Measurements from ENCODE around the gene CCDC63.
"Not testable (repeated sequence)": the region's sequence is repeated elsewhere in the genome, so short reads cannot be mapped to it uniquely, and the experiment has no call there.

The CCDC63 gene

GRCh38 chr12:110923192-110923591, 76.4 kb downstream of the CCDC63 start:
- DNase-seq (ENCODE audit: low read depth in 2 of 2), result no peak

DNA sequence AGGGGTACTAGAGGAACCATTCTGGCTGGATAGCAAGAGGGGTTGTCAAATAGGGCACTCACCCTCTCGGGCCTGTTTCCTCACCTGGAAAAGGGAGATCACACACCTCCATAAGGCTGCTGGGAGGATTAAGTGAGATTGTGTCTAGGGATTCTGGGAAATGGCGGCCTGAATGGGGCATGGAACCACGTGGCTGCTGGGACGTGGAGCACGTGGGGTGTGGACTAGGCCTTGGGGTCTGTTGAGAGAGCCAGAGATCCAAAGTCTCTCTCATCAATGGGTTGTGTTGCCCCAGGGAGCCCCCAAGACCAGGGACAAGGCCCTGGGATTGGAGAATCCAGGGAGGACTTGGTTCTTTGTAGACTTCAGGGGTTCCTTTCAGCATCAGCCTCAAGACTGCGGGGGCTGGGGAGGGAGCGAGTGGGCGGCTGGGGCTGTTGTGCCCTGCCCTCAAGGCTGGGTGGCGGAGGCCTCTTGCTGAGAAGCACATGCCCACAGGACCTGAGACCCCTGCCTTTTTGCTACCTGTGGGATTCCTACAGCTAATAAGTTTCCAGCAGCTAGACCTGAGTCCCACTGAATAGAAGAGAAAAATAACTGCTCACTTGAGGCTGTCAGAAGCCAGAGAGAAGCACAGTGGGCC, 77.0 kb downstream of the CCDC63 start:
- DNase-seq (ENCODE audit: low read depth in 2 of 2), result no peak

DNA sequence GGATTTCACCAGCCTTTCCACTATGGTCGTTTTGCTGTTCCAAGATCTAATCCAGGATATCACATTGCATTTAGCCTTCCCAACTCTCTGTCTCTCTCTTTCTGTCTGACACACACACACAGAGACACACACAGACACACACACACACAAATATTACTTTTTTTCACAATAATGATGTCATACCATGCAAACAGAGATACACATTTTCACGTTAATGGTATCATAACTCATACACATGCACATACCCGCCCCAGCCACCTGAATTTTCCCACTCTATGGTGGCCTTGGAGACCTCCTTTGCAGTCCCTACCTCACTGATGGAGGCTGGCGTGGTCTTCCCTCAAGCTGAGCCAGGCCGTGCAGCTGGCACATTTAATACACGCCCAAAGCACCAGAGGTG, 80.8 kb downstream of the CCDC63 start:
- no peak for DNase-seq (ENCODE audit: low read depth in 2 of 2)

GRCh38 chr12:110928700-110929099, 81.9 kb downstream of the CCDC63 start:
- no peak for DNase-seq (ENCODE audit: low read depth in 2 of 2)

DNA sequence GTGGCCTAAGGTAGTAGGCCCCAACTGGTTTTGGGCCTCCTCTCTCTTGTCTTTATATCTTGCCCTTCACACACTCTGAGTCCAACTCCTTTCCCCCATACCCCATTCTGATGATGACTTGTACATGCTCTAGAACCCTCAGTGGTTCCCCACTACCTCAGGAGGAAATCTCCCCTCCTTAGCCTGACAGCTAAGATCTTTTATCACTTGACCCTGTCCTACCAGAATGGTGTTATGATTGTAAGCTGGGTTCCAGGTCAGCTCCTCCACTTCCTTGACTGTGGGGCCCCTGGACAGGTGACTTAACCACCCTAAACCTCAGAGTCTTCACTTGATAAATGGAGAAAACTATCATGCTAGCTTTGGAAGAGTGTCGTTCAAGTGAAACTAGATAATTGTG, 83.0 kb downstream of the CCDC63 start:
- no peak for DNase-seq (ENCODE audit: low read depth in 2 of 2)

- DNase-seq (ENCODE audit: low read depth in 2 of 2), result no peak
Observed at GRCh38 chr12:110930348-110931314, 83.8 kb downstream of the CCDC63 start.

DNA sequence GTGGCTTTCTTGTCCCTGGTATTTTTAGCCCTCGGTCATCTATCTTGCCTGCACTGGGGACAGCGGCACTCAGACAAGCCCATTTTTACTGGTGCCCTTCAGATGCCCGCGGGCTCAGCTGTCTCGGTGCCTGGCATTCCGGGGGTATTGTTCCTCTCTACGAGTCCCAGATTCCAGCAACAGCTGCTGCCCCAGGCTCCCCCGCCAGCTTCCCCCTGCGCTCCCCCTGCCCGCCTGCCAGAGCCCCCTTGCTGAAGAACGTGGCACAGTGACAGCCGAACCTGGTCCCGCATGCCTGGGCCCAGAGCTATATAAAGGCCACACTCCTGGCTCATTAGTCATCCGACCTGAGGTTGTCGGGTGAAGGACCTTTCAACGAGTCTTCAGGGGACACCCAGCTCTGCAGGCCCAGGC, 84.5 kb downstream of the CCDC63 start:
- no peak for DNase-seq (ENCODE audit: low read depth in 2 of 2)

GRCh38 chr12:110932046-110932445, 85.3 kb downstream of the CCDC63 start:
- no peak for DNase-seq (ENCODE audit: low read depth in 2 of 2)

- DNase-seq (ENCODE audit: low read depth in 2 of 2), result no peak
Observed at GRCh38 chr12:110933326-110933974, 86.7 kb downstream of the CCDC63 start.

GRCh38 chr12:110934093-110934852, 87.5 kb downstream of the CCDC63 start:
- no peak for DNase-seq (ENCODE audit: low read depth in 2 of 2)

DNA sequence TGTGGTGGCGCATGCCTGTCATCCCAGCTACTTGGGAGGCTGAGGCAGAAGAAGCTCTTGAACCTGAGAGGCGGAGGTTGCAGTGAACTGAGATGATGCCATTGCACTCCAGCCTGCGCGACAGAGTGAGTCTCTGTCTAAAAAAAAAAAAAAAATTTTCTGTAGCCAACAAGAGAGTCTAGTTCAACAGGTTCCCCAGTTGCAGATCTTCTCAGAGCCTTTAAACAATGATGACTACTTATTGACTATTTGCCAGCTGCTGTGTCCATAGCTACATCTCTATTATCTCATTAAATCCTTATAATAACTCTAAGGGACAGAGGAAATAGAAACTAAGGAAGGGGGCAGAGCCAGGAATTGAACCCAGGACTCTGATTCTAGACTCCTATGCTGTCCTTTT, 88.8 kb downstream of the CCDC63 start:
- DNase-seq (ENCODE audit: low read depth in 2 of 2), result no peak

GRCh38 chr12:110936367-110937103, 89.7 kb downstream of the CCDC63 start:
- no peak for DNase-seq (ENCODE audit: low read depth in 2 of 2)

- DNase-seq (ENCODE audit: low read depth in 2 of 2), result peak; percentile 38 to 58
Observed at GRCh38 chr12:110937104-110937641, 90.4 kb downstream of the CCDC63 start.

DNA sequence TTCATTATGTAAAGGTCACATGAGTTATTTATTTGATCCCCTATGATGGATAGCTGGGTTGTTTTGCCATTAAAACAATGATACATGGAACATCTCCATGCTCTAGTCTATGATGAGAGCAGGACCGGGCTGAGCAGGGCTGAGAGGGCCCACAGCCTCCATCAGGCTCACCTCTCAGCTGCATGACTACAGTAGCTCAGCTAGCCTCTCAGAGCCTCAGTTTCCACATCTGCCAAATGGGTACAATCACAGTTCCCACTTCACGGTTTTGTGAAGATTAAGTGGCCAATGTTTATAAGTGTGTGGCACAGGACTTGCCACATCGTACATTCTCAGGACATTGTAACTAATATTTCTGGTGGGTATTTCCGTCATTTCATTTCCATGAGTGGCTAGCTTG, 93.5 kb downstream of the CCDC63 start:
- DNase-seq (ENCODE audit: low read depth in 2 of 2), result no peak

DNA sequence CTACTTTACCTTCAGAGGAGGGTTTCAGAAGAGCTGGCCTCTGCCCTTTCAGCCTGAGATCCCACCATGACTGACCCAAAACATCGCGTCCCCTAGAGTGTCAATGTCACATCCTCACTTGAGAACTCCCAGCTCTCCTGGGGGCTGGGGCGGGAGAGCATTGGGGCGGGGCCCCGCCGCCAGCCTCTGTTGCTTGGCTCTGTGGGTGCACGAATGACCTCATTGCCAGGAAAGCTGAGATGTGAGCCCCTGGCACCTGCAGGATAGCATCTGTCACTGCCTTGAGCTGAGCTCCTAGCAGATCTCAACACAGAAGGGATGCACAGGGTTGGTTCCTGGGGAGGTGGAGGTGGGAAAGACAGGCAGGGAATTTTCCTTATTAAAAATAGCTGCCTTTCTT, 94.1 kb downstream of the CCDC63 start:
- DNase-seq (ENCODE audit: low read depth in 2 of 2), result no peak

GRCh38 chr12:110941391-110941790, 94.6 kb downstream of the CCDC63 start:
- no peak for DNase-seq (ENCODE audit: low read depth in 2 of 2)

DNA sequence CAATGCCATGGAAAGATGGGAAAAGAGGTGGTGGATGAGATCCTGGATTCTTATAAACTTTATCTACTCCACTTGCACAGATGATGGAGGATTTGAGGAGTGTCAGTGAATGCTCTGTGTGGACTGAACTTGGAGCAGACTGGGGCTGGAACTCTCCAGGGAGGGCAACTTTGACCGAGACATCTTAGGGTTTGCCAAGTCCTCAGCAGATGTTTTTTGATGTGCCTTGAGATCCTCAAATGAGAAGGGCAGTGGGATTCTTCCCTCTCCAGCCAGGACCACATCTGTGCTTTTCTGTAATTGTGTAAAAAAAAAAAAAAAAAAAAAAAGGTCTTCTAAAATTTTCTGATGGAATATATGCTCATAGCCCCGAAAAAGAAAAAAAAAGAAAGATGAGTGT, 96.6 kb downstream of the CCDC63 start:
- no peak for DNase-seq (ENCODE audit: low read depth in 2 of 2)

DNA sequence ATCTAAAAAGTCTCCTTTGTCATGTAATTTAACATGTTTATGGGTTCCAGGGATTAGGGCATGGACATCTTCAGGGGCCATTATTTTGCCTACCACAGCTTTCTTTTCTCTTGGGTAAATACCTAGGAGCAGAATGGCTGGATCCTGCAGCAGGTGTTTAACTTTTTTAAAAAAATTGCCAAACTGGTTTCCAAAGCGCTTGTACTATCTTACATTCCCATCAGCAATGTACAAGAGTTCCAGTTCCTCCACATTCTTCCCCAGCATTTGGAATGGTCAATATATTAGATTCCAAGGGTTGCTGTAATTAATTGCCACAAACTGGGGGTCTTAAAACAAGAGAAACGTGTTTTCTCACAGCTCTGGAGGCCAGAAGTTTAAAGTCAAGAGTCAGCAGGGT, 101.3 kb downstream of the CCDC63 start:
- DNase-seq (ENCODE audit: low read depth in 2 of 2), result no peak

GRCh38 chr12:110950466-110950865, 103.7 kb downstream of the CCDC63 start:
- DNase-seq (ENCODE audit: low read depth in 2 of 2), result not testable (repeated sequence)

DNA sequence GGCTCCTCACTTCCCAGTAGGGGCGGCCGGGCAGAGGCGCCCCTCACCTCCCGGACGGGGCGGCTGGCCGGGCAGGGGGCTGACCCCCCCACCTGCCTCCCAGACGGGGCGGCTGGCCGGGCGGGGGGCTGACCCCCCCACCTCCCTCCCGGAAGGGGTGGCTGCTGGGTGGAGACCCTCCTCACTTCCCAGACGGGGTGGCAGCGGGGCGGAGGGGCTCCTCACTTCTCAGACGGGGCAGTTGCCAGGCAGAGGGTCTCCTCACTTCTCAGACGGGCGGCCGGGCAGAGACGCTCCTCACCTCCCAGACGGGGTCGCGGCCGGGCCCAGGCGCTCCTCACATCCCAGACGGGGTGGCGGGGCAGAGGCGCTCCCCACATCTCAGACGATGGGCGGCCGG, 104.1 kb downstream of the CCDC63 start:
- DNase-seq (ENCODE audit: low read depth in 2 of 2), result not testable (repeated sequence)

All from stimulated activated CD4-positive, alpha-beta T cell treated with anti-CD3 and anti-CD28 coated beads, Interleukin-4, amount 100 ng/mL, for 48 hours (primary cell).